B cell (primary cell): ENCODE results near the gene TEX19. TPM values are rescaled to one million over a fixed set of nuclear protein-coding genes. Genes with fewer than 3 reads are reported as not detected.

Experiments used
- ATAC-seq: fragments of 200-7000 bp; cut with Tn5 transposase; one replicate; pipeline ENCODE4 v1.10.0; 2021; ENCODE audit warnings: low read depth, mild to moderate bottlenecking, moderate number of reproducible peaks, moderate library complexity
- CTCF ChIA-PET: fragments of 350-600 bp; sonication (Branson Sonifier 250); formaldehyde crosslinking; loops from one replicate; lab custom pipeline; 2021; ENCODE audit warnings: antibody characterized with exemption, inconsistent platforms; lab: Charles Lee
- POLR2A ChIA-PET: fragments of 350-600 bp; sonication (Branson Sonifier 250); formaldehyde crosslinking; loops from one replicate; lab custom pipeline; 2021; ENCODE audit warnings: antibody characterized with exemption; lab: Charles Lee
- DNase-seq: peaks from one replicate; pipeline ENCODE4 v3.0.0; 2013
- H2AFZ ChIP-seq: 2 replicates; pipeline ENCODE4 v1.6.1; 2012; ENCODE audit warnings: mild to moderate bottlenecking, low read depth, low read length; ENCODE audit not compliant: insufficient read depth, poor library complexity, severe bottlenecking
- H3K27ac ChIP-seq, 2 donors: 1 replicate in 1 of 2; 2 replicates in 1 of 2; pipeline ENCODE4 v1.5.1; 2012 to 2013; ENCODE audit warnings: low read length in 2 of 2, mild to moderate bottlenecking in 2 of 2, moderate library complexity in 1 of 2
- H3K27me3 ChIP-seq, 4 experiments: fragments of 200-600 bp in 1 of 4; sonication (generic) in 1 of 4; replicated peaks in 1 of 4; 1 replicate in 2 of 4; 2 replicates in 2 of 4; pipeline versions ENCODE4 v1.6.1 to v1.7.0; 2013 to 2016; ENCODE audit warnings: low read length in 3 of 4, mild to moderate bottlenecking in 2 of 4, mixed read lengths in 1 of 4, moderate library complexity in 1 of 4; ENCODE audit not compliant: insufficient read depth in 4 of 4, control insufficient read depth in 3 of 4; ENCODE audit errors: control extremely low read depth in 1 of 4
- H3K36me3 ChIP-seq, 2 experiments: replicated peaks in 1 of 2; 1 replicate in 1 of 2; 2 replicates in 1 of 2; pipeline versions ENCODE4 v1.6.1 to v1.7.1; 2013; ENCODE audit warnings: low read length in 1 of 2; ENCODE audit not compliant: insufficient read depth in 2 of 2, control insufficient read depth in 1 of 2; ENCODE audit errors: control extremely low read depth in 1 of 2, extremely low read depth in 1 of 2
- H3K4me1 ChIP-seq, 2 donors: fragments of 200-600 bp in 1 of 2; sonication (generic) in 1 of 2; 1 replicate in 1 of 2; 2 replicates in 1 of 2; pipeline versions ENCODE4 v1.5.1 to v1.6.1; 2013 to 2017; ENCODE audit warnings: low read length in 2 of 2; ENCODE audit not compliant: control insufficient read depth in 2 of 2, insufficient read depth in 2 of 2
- H3K4me2 ChIP-seq: replicated peaks from 2 replicates; pipeline ENCODE3; 2012; ENCODE audit warnings: mild to moderate bottlenecking, low read depth, low read length; ENCODE audit not compliant: poor library complexity, severe bottlenecking
- H3K4me3 ChIP-seq, 5 experiments: fragments of 200-600 bp in 1 of 5; sonication (generic) in 1 of 5; 1 replicate in 3 of 5; 2 replicates in 2 of 5; pipeline versions ENCODE4 v1.5.1 to v1.7.0; 2011 to 2016; ENCODE audit warnings: low read length in 4 of 5, mild to moderate bottlenecking in 4 of 5, low read depth in 2 of 5, control low read depth in 1 of 5, moderate library complexity in 1 of 5; ENCODE audit not compliant: insufficient read depth in 1 of 5; ENCODE audit errors: control extremely low read depth in 1 of 5, extremely low read depth in 1 of 5
- H3K79me2 ChIP-seq: fragments of 200-600 bp; sonication (generic); one replicate; pipeline ENCODE4 v1.6.0; 2016; ENCODE audit warnings: low read length; ENCODE audit not compliant: control insufficient read depth, insufficient read depth
- H3K9ac ChIP-seq: fragments of 200-600 bp; sonication (generic); 2 replicates; pipeline ENCODE4 v1.6.1; 2017; ENCODE audit warnings: mild to moderate bottlenecking, low read length, moderate library complexity
- H3K9me3 ChIP-seq, 3 donors: one replicate each; pipeline versions ENCODE4 v1.6.1 to v1.7.1; 2013; ENCODE audit warnings: low read length in 2 of 3; ENCODE audit not compliant: control insufficient read depth in 2 of 3, insufficient read depth in 1 of 3; ENCODE audit errors: control extremely low read depth in 1 of 3
- H4K20me1 ChIP-seq: 2 replicates; pipeline ENCODE4 v1.6.0; 2012; ENCODE audit warnings: mild to moderate bottlenecking, low read length; ENCODE audit not compliant: insufficient read depth, control insufficient read depth, poor library complexity, severe bottlenecking
- H3K27ac Mint-ChIP-seq: one replicate; pipeline ENCODE4 v1.8.0; 2021; ENCODE audit warnings: mixed read lengths
- H3K27me3 Mint-ChIP-seq: one replicate; pipeline ENCODE4 v1.8.0; 2021; ENCODE audit warnings: mixed read lengths
- H3K4me1 Mint-ChIP-seq: one replicate; pipeline ENCODE4 v1.8.0; 2021; ENCODE audit warnings: mixed read lengths
- H3K4me3 Mint-ChIP-seq: one replicate; pipeline ENCODE4 v1.8.0; 2021; ENCODE audit warnings: mixed read lengths
- H3K9me3 Mint-ChIP-seq: one replicate; pipeline ENCODE4 v1.8.0; 2022; ENCODE audit warnings: mixed read lengths; ENCODE audit not compliant: insufficient read depth
- EZH2 ChIP-seq: IDR thresholded peaks from 2 replicates; pipeline ENCODE4 v1.6.1; 2012; ENCODE audit warnings: borderline replicate concordance, low read depth, mild to moderate bottlenecking, moderate library complexity, low read length; ENCODE audit not compliant: insufficient read depth, poor library complexity, severe bottlenecking
- WGBS: methylation state at CpG from one replicate; pipeline ENCODE4 v1.1.5; 2013; ENCODE audit warnings: missing lambda C conversion rate; ENCODE audit not compliant: insufficient coverage; 5-methylcytosine and 5-hydroxymethylcytosine counted together
- intact Hi-C: fragments of 100-400 bp; cut with micrococcal nuclease; formaldehyde crosslinking; loops from one replicate; pipeline ENCODE4 v1.10.0; 2022
- polyA minus RNA-seq: library from RNA; depleted of rRNA, polyadenylated mRNA; stranded (reverse); fragments of >200 nt; gene quantifications from 2 replicates; pipeline ENCODE4 v1.2.3, GENCODE V29; 2012
- polyA plus RNA-seq: library from polyadenylated mRNA; depleted of rRNA; stranded (reverse); fragments of >200 nt; gene quantifications from 2 replicates; pipeline ENCODE4 v1.2.3, GENCODE V29; 2012
- total RNA-seq, 2 donors: library from RNA; stranded (reverse); fragments of 120-200 nt in 1 of 2; gene quantifications; 1 replicate in 1 of 2; 2 replicates in 1 of 2; pipeline versions ENCODE4 v1.2.3 to v1.2.4, GENCODE V29; 2013 to 2022
- TF ChIP-seq, protein P1 (sequence below): fragments of 200-600 bp; IDR thresholded peaks from one replicate; pipeline ENCODE4 v1.8.0; 2022; ENCODE audit warnings: antibody characterized with exemption, mild to moderate bottlenecking

TEX19 gene
- total RNA-seq (not detected in 2 replicates), polyA plus RNA-seq (not detected in 2 replicates), polyA minus RNA-seq (0.26 TPM in 1 of 2 replicates, not detected in the other)
- not detected for total RNA-seq (2013)

DNA sequence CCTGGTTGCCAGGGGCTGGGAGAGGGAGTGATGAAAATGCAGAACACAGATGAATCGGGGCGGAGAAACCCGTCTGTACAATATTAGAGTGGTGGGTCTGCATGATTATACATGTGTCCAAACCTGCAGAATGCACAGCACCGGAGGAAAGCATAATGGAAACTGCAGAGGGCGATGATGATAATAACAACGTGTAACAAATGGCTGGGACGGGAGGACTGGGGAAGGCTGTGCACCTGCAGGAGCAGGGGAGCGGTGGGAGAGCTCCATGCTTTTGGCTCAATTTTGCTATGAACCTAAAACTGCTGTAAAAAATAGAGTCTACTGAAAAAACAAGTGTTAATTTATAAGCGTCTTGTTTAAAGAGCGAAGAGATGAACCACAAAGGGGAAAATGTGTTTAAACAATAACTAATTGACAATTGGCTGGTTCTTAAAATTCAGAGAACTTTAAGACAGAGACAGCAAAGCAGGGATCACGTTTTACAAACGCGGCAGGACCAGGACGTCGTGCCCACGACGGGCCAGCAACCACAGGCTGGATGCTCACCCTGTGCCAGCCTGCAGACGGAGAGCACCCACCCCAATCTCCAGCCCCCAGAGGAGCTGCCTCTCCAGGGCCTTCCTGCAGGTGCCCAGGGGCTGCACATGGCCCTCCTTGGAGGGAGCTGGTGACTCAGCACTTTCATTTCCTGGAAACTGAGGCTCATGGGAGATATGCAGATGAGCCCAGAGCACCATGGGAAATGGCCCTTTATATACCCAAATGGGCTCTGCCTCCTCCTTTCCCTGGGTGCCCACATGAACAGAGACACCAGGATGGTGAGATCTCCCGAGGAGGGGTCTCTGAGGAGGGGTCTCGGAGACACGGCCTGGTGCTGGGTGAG is at the start of gene TEX19:
Gene TEX19, plus strand, starts transcription at position 783 of the 886 bp plus-strand sequence. CDS start 2,904 bp downstream, outside the sequence.
- H3K4me1 Mint-ChIP-seq, result peaks cover 4% of the 10 kb centered on the region
- WGBS, result 52% methylated on average over 19 of the region's 21 CpGs
- peaks cover 0 to 6% (median 0%) of the 10 kb centered on the region in 3 donors for H3K9me3 ChIP-seq
- CTCF ChIA-PET, result interaction anchor here (0.8 to 1.8 kb wide), 2 partner anchors 12 to 135 kb away, joined by 3 to 6 read pairs; partner anchors contain the start of gene UTS2R
- H3K27ac Mint-ChIP-seq, result no peak within 1 kb of the TSS
- H3K4me3 Mint-ChIP-seq, result no peak within 1 kb of the TSS
- no peaks in the 10 kb centered on the region for H3K79me2 ChIP-seq
- POLR2A ChIA-PET, result no interaction called here
- H3K27me3 Mint-ChIP-seq, result peaks cover 17% of the 10 kb centered on the region
- no peaks in the 10 kb centered on the region for H3K36me3 ChIP-seq
- no peaks in the 10 kb centered on the region for H4K20me1 ChIP-seq
- H3K4me3 ChIP-seq, result no peak within 1 kb of the TSS
- intact Hi-C loops, result no loop called here
- DNase-seq (no peak), ATAC-seq (peak; percentile 21)
- H3K27ac ChIP-seq, result no peak within 1 kb of the TSS
- peaks cover 0 to 24% (median 6%) of the 10 kb centered on the region in 4 experiments for H3K27me3 ChIP-seq
- H2AFZ ChIP-seq, result no peak within 1 kb of the TSS
- no peak within 1 kb of the TSS for H3K4me2 ChIP-seq
- peaks cover 0 to 5% of the 10 kb centered on the region in 2 donors for H3K4me1 ChIP-seq
- H3K9me3 Mint-ChIP-seq, result no peaks in the 10 kb centered on the region
- H3K9ac ChIP-seq, result no peak within 1 kb of the TSS
- no peak for TF ChIP-seq EZH2

- TF ChIP-seq EZH2, result no peak
- TF ChIP-seq, protein P1, sequence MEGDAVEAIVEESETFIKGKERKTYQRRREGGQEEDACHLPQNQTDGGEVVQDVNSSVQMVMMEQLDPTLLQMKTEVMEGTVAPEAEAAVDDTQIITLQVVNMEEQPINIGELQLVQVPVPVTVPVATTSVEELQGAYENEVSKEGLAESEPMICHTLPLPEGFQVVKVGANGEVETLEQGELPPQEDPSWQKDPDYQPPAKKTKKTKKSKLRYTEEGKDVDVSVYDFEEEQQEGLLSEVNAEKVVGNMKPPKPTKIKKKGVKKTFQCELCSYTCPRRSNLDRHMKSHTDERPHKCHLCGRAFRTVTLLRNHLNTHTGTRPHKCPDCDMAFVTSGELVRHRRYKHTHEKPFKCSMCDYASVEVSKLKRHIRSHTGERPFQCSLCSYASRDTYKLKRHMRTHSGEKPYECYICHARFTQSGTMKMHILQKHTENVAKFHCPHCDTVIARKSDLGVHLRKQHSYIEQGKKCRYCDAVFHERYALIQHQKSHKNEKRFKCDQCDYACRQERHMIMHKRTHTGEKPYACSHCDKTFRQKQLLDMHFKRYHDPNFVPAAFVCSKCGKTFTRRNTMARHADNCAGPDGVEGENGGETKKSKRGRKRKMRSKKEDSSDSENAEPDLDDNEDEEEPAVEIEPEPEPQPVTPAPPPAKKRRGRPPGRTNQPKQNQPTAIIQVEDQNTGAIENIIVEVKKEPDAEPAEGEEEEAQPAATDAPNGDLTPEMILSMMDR, result no peak
- 91% methylated on average over 26 of the region's 27 CpGs for WGBS
- H3K9me3 ChIP-seq, result peaks cover 0 to 4% (median 0%) of the 10 kb centered on the region in 3 donors
- no peaks in the 10 kb centered on the region for H4K20me1 ChIP-seq
- Mint-ChIP-seq H3K9me3 (no peaks in the 10 kb centered on the region), H3K4me1 (peaks cover 7% of the 10 kb centered on the region), H3K27me3 (peaks cover 21% of the 10 kb centered on the region), H3K4me3 (no peak overlapping the region), H3K27ac (no peak overlapping the region)
- ChIA-PET POLR2A (no interaction called here), CTCF (interaction anchor here (3.0 kb wide), 1 partner anchor 8 kb away, joined by 23 read pairs; no protein-coding TSS in a partner anchor)
- no peak overlapping the region for H2AFZ ChIP-seq
- no peak overlapping the region for H3K27ac ChIP-seq
- no peak overlapping the region for H3K4me3 ChIP-seq
- no peak for ATAC-seq
- H3K4me1 ChIP-seq, result peaks cover 5 to 13% of the 10 kb centered on the region in 2 donors
- peaks cover 0 to 21% (median 2%) of the 10 kb centered on the region in 4 experiments for H3K27me3 ChIP-seq
- H3K9ac ChIP-seq, result no peak overlapping the region
- no peak for DNase-seq
- intact Hi-C loops, result no loop called here
- no peak overlapping the region for H3K4me2 ChIP-seq
- H3K36me3 ChIP-seq, result no peaks in the 10 kb centered on the region
- H3K79me2 ChIP-seq, result no peaks in the 10 kb centered on the region
Measured at GRCh38 chr17:82309656-82310570, 49.1 kb upstream of the TEX19 start.
